Measurements from ENCODE around the gene IL1RAPL1. TPM values are rescaled to one million over a fixed set of nuclear protein-coding genes. Genes with fewer than 3 reads are reported as not detected.
"Not testable (repeated sequence)": the region's sequence is repeated elsewhere in the genome, so short reads cannot be mapped to it uniquely, and the experiment has no call there.

IL1RAPL1 gene
- total RNA-seq, 4 donors from 2014 or later: 0.42 to 0.99 (median 0.46) TPM

GRCh38 chrX:29308726-29309125 is 721.5 kb downstream of the IL1RAPL1 start:
- TF ChIP-seq EP300 (IDR thresholded peaks at IDR 0.05): no peak
- no peak for TF ChIP-seq POLR2AphosphoS5 (IDR thresholded peaks at IDR 0.05)
- TF ChIP-seq CTCF (IDR thresholded peaks at IDR 0.05): no peak
- no peak for TF ChIP-seq POLR2A (IDR thresholded peaks at IDR 0.05; ENCODE audit: low read depth)
- H3K36me3 ChIP-seq: no peaks in the 10 kb centered on the region
- H3K9me3 ChIP-seq: no peaks in the 10 kb centered on the region
- no peaks in the 10 kb centered on the region for H3K27me3 ChIP-seq
- H3K27ac ChIP-seq (replicated peaks in 1 of 4): no peak overlapping the region
- intact Hi-C loops (cut with DNase I): no loop called here
- H3K4me3 ChIP-seq: no peak overlapping the region
- 54% methylated on average over 4 of the region's 4 CpGs for WGBS
- no peak for DNase-seq (ENCODE audit: extremely low spot score)
- no peaks in the 10 kb centered on the region for H3K4me1 ChIP-seq

GRCh38 chrX:29315931-29316330 is 728.7 kb downstream of the IL1RAPL1 start:
- no peaks in the 10 kb centered on the region for H3K27me3 ChIP-seq
- no peaks in the 10 kb centered on the region for H3K9me3 ChIP-seq
- intact Hi-C loops (cut with DNase I): no loop called here
- no peak for DNase-seq (ENCODE audit: extremely low spot score)
- H3K36me3 ChIP-seq: no peaks in the 10 kb centered on the region
- no peaks in the 10 kb centered on the region for H3K4me1 ChIP-seq
- H3K27ac ChIP-seq (replicated peaks in 1 of 4): no peak overlapping the region
- 54% methylated on average over 3 of the region's 3 CpGs for whole genome bisulfite sequencing
- H3K4me3 ChIP-seq: no peak overlapping the region
- TF ChIP-seq POLR2A (IDR thresholded peaks at IDR 0.05; ENCODE audit: low read depth): no peak
- TF ChIP-seq EP300 (IDR thresholded peaks at IDR 0.05): no peak
- TF ChIP-seq POLR2AphosphoS5 (IDR thresholded peaks at IDR 0.05): no peak
- TF ChIP-seq CTCF (IDR thresholded peaks at IDR 0.05): no peak

GRCh38 chrX:29318012-29318411 is 730.8 kb downstream of the IL1RAPL1 start:
- no peak overlapping the region for H3K4me3 ChIP-seq
- no peaks in the 10 kb centered on the region for H3K9me3 ChIP-seq
- DNase-seq (ENCODE audit: extremely low spot score): no peak
- no peaks in the 10 kb centered on the region for H3K36me3 ChIP-seq
- H3K4me1 ChIP-seq: no peaks in the 10 kb centered on the region
- 67% methylated on average over 1 of the region's 1 CpG for WGBS
- TF ChIP-seq POLR2A (IDR thresholded peaks at IDR 0.05; ENCODE audit: low read depth) (no peak), POLR2AphosphoS5 (IDR thresholded peaks at IDR 0.05) (no peak), CTCF (IDR thresholded peaks at IDR 0.05) (no peak), EP300 (IDR thresholded peaks at IDR 0.05) (no peak)
- H3K27me3 ChIP-seq: no peaks in the 10 kb centered on the region
- intact Hi-C loops (cut with DNase I): no loop called here
- H3K27ac ChIP-seq (replicated peaks in 1 of 4): no peak overlapping the region

GRCh38 chrX:29332429-29332828 is 745.2 kb downstream of the IL1RAPL1 start:
- H3K27ac ChIP-seq (replicated peaks in 1 of 4); H3K9me3 ChIP-seq; H3K4me1 ChIP-seq; H3K27me3 ChIP-seq; H3K36me3 ChIP-seq; H3K4me3 ChIP-seq; intact Hi-C loops (cut with DNase I); DNase-seq (ENCODE audit: extremely low spot score): not testable (repeated sequence)
- 93% methylated on average over 3 of the region's 3 CpGs for WGBS

- H3K27ac ChIP-seq (replicated peaks in 1 of 4); H3K4me3 ChIP-seq; H3K36me3 ChIP-seq; H3K4me1 ChIP-seq; intact Hi-C loops (cut with DNase I); DNase-seq (ENCODE audit: extremely low spot score); H3K9me3 ChIP-seq; H3K27me3 ChIP-seq: not testable (repeated sequence)
- WGBS: no CpG with 5 or more reads among the region's 27 CpGs
These were observed 745.8 kb downstream of the IL1RAPL1 start for GRCh38 chrX:29333091-29333490.

GRCh38 chrX:29348288-29348687 is 761.0 kb downstream of the IL1RAPL1 start:
- Histone ChIP-seq H3K27me3 (no peaks in the 10 kb centered on the region), H3K4me1 (no peaks in the 10 kb centered on the region), H3K4me3 (no peak overlapping the region), H3K9me3 (no peaks in the 10 kb centered on the region), H3K36me3 (no peaks in the 10 kb centered on the region), H3K27ac (replicated peaks in 1 of 4) (no peak overlapping the region)
- DNase-seq (ENCODE audit: extremely low spot score): no peak
- intact Hi-C loops (cut with DNase I): no loop called here
- TF ChIP-seq CTCF (IDR thresholded peaks at IDR 0.05): no peak
- TF ChIP-seq POLR2A (IDR thresholded peaks at IDR 0.05; ENCODE audit: low read depth): no peak
- no peak for TF ChIP-seq POLR2AphosphoS5 (IDR thresholded peaks at IDR 0.05)
- no peak for TF ChIP-seq EP300 (IDR thresholded peaks at IDR 0.05)

Measured in esophagus muscularis mucosa (tissue), 4 donors.